Parathyroid adenoma (tissue), 2 donors: Measurements from ENCODE around the gene ABCA3.

Experiments
- H2AFZ ChIP-seq: fragments of 300-600 bp; sonication (generic); one replicate; pipeline ENCODE4 v1.7.0; 2017; ENCODE audit warnings: antibody characterized with exemption, mild to moderate bottlenecking
- H3K27ac ChIP-seq: fragments of 300-600 bp; sonication (generic); one replicate; pipeline ENCODE4 v1.7.0; 2017
- H3K27me3 ChIP-seq: fragments of 300-600 bp; sonication (generic); one replicate; pipeline ENCODE4 v1.7.0; 2017; ENCODE audit warnings: low read length; ENCODE audit not compliant: control insufficient read depth, insufficient read depth
- H3K36me3 ChIP-seq: fragments of 300-600 bp; sonication (generic); one replicate; pipeline ENCODE4 v1.7.0; 2017; ENCODE audit warnings: low read length; ENCODE audit not compliant: control insufficient read depth, insufficient read depth
- H3K4me1 ChIP-seq: fragments of 300-600 bp; sonication (generic); one replicate; pipeline ENCODE4 v1.7.0; 2017; ENCODE audit warnings: control low read depth
- H3K4me2 ChIP-seq: fragments of 300-600 bp; sonication (generic); one replicate; pipeline ENCODE4 v1.7.0; 2017; ENCODE audit warnings: low read length
- H3K4me3 ChIP-seq: fragments of 300-600 bp; sonication (generic); one replicate; pipeline ENCODE4 v1.7.0; 2017; ENCODE audit warnings: low read depth, low read length
- H3K79me2 ChIP-seq: fragments of 300-600 bp; sonication (generic); one replicate; pipeline ENCODE4 v1.7.0; 2017; ENCODE audit warnings: control low read depth
- H3K9ac ChIP-seq: fragments of 300-600 bp; sonication (generic); one replicate; pipeline ENCODE4 v1.7.0; 2017; ENCODE audit warnings: mild to moderate bottlenecking
- H3K9me3 ChIP-seq: fragments of 300-600 bp; sonication (generic); one replicate; pipeline ENCODE4 v1.7.0; 2017; ENCODE audit warnings: low read length; ENCODE audit not compliant: control insufficient read depth
- TF ChIP-seq, protein P1 (sequence below): fragments of 300-600 bp; sonication (generic); IDR thresholded peaks from one replicate; pipeline ENCODE4 v1.7.0; 2017; ENCODE audit warnings: antibody characterized with exemption, mild to moderate bottlenecking
- donor health status: primary hyperparathyroidism.

Gene ABCA3

DNA sequence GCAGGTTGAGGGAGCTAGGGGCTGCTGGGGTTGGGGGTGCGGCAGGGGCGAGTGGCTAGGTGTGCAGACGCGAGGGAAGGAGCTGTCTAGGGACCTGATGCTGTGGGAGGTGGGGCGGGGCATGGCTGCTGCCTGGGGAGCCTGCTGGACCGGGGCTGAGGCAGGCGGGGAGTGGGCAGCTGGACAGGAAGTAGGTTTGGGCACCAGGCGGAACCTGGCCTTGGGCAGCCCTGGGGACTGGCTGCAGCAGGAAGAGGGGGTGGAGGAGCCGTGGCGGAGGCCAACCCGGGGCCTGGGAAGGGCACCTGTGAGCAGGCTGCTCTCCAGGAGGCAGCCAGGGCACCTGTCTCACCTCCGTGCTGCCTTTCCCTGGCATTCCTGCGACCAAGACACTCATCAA, 110.2 kb downstream of the ABCA3 start:
- no peaks in the 10 kb centered on the region for H3K27me3 ChIP-seq
- no peak overlapping the region for H3K27ac ChIP-seq
- no peak overlapping the region for H3K4me2 ChIP-seq
- H3K9me3 ChIP-seq: no peaks in the 10 kb centered on the region
- no peak overlapping the region for H2AFZ ChIP-seq
- H3K4me3 ChIP-seq: no peak overlapping the region
- no peaks in the 10 kb centered on the region for H3K4me1 ChIP-seq
- TF ChIP-seq, protein P1, sequence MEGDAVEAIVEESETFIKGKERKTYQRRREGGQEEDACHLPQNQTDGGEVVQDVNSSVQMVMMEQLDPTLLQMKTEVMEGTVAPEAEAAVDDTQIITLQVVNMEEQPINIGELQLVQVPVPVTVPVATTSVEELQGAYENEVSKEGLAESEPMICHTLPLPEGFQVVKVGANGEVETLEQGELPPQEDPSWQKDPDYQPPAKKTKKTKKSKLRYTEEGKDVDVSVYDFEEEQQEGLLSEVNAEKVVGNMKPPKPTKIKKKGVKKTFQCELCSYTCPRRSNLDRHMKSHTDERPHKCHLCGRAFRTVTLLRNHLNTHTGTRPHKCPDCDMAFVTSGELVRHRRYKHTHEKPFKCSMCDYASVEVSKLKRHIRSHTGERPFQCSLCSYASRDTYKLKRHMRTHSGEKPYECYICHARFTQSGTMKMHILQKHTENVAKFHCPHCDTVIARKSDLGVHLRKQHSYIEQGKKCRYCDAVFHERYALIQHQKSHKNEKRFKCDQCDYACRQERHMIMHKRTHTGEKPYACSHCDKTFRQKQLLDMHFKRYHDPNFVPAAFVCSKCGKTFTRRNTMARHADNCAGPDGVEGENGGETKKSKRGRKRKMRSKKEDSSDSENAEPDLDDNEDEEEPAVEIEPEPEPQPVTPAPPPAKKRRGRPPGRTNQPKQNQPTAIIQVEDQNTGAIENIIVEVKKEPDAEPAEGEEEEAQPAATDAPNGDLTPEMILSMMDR: no peak
- no peak overlapping the region for H3K9ac ChIP-seq
- no peaks in the 10 kb centered on the region for H3K36me3 ChIP-seq
- H3K79me2 ChIP-seq: peaks cover 14% of the 10 kb centered on the region

DNA sequence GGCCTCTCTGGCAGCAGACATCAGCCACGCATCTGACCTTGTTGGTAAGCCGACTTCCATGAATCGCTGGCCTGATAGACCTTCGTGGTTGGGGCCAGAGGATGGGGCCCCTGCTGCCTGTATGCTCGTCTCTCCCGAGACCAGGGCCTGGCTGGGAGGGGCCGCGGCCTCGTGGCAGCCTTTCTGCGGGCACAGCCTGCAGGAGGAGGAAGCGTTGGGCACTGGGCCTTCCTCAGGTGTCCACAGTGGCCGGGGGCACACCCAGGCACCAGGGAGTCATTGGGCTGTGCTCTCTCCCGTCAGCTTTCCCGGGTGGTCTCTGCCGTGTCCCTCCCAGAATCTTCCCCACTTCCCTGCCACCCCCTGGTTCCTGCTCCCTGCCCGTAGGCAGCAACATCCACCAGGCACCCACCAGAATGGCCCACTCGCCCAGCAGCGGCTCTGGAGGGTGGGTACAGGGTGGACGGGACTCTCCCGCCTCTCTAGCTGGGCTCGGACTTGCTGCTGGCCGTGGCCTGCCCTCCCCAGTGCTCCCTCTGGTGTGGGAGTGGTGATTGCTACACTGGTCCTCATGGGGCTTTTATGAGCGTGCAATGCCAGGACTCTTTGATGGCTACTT, 110.8 kb downstream of the ABCA3 start:
- no peak overlapping the region for H3K4me3 ChIP-seq
- H3K36me3 ChIP-seq: no peaks in the 10 kb centered on the region
- peaks cover 20% of the 10 kb centered on the region for H3K79me2 ChIP-seq
- no peak overlapping the region for H2AFZ ChIP-seq
- no peaks in the 10 kb centered on the region for H3K4me1 ChIP-seq
- H3K9me3 ChIP-seq: no peaks in the 10 kb centered on the region
- H3K9ac ChIP-seq: no peak overlapping the region
- no peak overlapping the region for H3K27ac ChIP-seq
- no peaks in the 10 kb centered on the region for H3K27me3 ChIP-seq
- TF ChIP-seq, protein P1: no peak
- no peak overlapping the region for H3K4me2 ChIP-seq

DNA sequence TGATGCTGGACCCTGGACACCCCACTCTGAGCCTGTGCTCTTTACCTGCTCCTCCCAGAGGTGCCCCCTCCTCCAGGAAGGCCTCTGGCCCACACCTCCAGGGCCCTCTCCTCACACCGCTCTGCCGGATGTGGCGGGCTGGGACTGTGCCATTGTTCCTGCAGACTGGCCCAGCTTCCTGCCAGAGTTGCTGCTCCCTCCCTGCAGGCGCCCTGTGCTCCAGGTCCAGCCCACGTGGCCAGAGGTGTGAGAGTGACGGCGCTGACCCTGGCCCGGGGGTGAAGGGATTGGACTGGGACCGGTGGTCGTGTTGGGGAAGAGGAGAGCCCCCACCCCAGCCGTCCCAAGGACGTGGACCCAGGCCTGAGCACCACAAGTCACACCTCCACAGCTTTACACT, 111.4 kb downstream of the ABCA3 start:
- H3K27ac ChIP-seq: no peak overlapping the region
- peaks cover 26% of the 10 kb centered on the region for H3K79me2 ChIP-seq
- no peaks in the 10 kb centered on the region for H3K27me3 ChIP-seq
- H3K36me3 ChIP-seq: no peaks in the 10 kb centered on the region
- H2AFZ ChIP-seq: no peak overlapping the region
- no peak overlapping the region for H3K4me2 ChIP-seq
- no peak overlapping the region for H3K9ac ChIP-seq
- H3K9me3 ChIP-seq: no peaks in the 10 kb centered on the region
- no peaks in the 10 kb centered on the region for H3K4me1 ChIP-seq
- TF ChIP-seq, protein P1: no peak
- H3K4me3 ChIP-seq: no peak overlapping the region

DNA sequence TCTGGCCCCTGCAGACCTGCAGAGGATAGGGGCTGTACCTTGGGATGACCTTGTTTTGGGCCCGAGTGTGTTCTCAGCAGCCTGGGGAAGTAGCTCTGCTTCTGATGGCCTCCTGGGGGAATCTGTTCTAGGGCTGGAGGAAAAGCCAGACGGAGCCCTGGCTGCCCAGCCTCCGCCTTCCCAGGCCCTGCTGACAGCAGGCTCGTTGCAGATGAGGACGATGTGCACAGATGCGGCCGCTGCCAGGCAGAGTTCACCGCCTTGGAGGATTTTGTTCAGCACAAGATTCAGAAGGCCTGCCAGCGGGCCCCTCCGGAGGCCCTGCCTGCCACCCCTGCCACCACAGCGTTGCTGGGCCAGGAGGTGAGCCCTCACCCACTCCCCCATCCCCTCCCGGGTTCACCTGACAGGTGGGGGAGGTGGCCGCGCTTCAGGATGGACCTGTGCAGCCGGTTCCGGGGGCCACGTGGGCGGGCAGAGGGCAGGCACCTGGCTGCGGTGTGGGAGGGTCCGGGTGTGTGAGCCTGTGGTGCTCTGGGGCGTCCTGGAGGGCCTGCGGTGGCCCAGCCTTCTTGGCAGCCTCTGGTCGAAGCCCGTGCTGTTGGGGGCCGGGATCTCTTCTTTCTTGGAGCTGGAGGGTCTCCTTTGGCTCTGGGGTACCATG, 112.2 kb downstream of the ABCA3 start:
- no peaks in the 10 kb centered on the region for H3K9me3 ChIP-seq

More for the DNA sequence above, 112.2 kb downstream of the ABCA3 start:
- H3K27ac ChIP-seq: no peak overlapping the region
- no peaks in the 10 kb centered on the region for H3K27me3 ChIP-seq
- no peak overlapping the region for H3K4me3 ChIP-seq
- TF ChIP-seq, protein P1: no peak
- H3K4me2 ChIP-seq: no peak overlapping the region
- peaks cover 27% of the 10 kb centered on the region for H3K79me2 ChIP-seq
- no peaks in the 10 kb centered on the region for H3K4me1 ChIP-seq
- H2AFZ ChIP-seq: no peak overlapping the region
- H3K9ac ChIP-seq: no peak overlapping the region
- H3K36me3 ChIP-seq: no peaks in the 10 kb centered on the region
